Mesothelial cell of epicardium (in vitro differentiated cells): Measurements from ENCODE around the gene E2F7. TPM values are rescaled to one million over a fixed set of nuclear protein-coding genes. Genes with fewer than 3 reads are reported as not detected.

Experiments
- DNase-seq, 2 experiments: peaks; one replicate each; pipeline ENCODE4 v3.0.0; 2021; ENCODE audit warnings: low spot score in 2 of 2; ENCODE audit not compliant: unreplicated experiment in 2 of 2
- H3K27ac Mint-ChIP-seq: 2 replicates; pipeline ENCODE4 v1.8.0; 2021; ENCODE audit warnings: mixed read lengths
- H3K27me3 Mint-ChIP-seq: 2 replicates; pipeline ENCODE4 v1.8.0; 2021; ENCODE audit warnings: low read depth, mixed read lengths
- H3K36me3 Mint-ChIP-seq: 2 replicates; pipeline ENCODE4 v1.8.0; 2021; ENCODE audit warnings: mixed read lengths
- H3K4me1 Mint-ChIP-seq: 2 replicates; pipeline ENCODE4 v1.8.0; 2021; ENCODE audit warnings: mixed read lengths
- H3K4me3 Mint-ChIP-seq: 2 replicates; pipeline ENCODE4 v1.8.0; 2021; ENCODE audit warnings: mild to moderate bottlenecking, moderate library complexity, mixed read lengths
- H3K9me3 Mint-ChIP-seq: 2 replicates; pipeline ENCODE4 v1.8.0; 2021; ENCODE audit warnings: mixed read lengths
- total RNA-seq: library from RNA; stranded (reverse); gene quantifications from 3 replicates; pipeline ENCODE4 v1.2.1, GENCODE V29; 2021
- TF ChIP-seq, protein P1 (sequence below): fragments of 200-600 bp; sonication (generic); IDR thresholded peaks from one replicate; pipeline ENCODE4 v1.5.0; 2021; ENCODE audit warnings: antibody characterized with exemption; ENCODE audit not compliant: unreplicated experiment

The E2F7 gene
- total RNA-seq, 1 donor from 2014 or later: 7.7 TPM

DNA sequence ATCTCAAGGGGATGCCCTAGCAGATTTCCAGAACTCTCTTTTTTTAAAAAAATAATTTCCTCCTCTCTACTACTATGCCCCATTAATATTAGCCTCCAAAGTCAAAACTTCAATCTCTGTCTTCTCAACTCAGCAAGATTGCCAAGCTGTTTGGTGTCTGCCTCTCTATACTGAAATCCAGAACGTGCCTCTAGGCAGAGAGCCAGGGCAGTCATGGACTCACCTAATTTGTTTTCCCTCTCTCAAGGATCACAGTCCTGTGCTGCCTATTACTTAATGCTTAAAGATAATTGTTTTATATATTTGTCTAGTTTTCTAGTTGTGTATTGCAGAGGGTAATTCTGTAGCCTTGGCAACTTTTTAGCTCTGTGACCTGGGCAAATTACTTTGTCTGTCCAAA, 74.7 kb downstream of the E2F7 start:
- Mint-ChIP-seq H3K27ac (no peak overlapping the region), H3K36me3 (no peaks in the 10 kb centered on the region), H3K4me1 (peaks cover 2% of the 10 kb centered on the region), H3K4me3 (no peak overlapping the region), H3K9me3 (peaks cover 24% of the 10 kb centered on the region), H3K27me3 (no peaks in the 10 kb centered on the region)
- no peak for DNase-seq
- TF ChIP-seq, protein P1, sequence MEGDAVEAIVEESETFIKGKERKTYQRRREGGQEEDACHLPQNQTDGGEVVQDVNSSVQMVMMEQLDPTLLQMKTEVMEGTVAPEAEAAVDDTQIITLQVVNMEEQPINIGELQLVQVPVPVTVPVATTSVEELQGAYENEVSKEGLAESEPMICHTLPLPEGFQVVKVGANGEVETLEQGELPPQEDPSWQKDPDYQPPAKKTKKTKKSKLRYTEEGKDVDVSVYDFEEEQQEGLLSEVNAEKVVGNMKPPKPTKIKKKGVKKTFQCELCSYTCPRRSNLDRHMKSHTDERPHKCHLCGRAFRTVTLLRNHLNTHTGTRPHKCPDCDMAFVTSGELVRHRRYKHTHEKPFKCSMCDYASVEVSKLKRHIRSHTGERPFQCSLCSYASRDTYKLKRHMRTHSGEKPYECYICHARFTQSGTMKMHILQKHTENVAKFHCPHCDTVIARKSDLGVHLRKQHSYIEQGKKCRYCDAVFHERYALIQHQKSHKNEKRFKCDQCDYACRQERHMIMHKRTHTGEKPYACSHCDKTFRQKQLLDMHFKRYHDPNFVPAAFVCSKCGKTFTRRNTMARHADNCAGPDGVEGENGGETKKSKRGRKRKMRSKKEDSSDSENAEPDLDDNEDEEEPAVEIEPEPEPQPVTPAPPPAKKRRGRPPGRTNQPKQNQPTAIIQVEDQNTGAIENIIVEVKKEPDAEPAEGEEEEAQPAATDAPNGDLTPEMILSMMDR: no peak

DNA sequence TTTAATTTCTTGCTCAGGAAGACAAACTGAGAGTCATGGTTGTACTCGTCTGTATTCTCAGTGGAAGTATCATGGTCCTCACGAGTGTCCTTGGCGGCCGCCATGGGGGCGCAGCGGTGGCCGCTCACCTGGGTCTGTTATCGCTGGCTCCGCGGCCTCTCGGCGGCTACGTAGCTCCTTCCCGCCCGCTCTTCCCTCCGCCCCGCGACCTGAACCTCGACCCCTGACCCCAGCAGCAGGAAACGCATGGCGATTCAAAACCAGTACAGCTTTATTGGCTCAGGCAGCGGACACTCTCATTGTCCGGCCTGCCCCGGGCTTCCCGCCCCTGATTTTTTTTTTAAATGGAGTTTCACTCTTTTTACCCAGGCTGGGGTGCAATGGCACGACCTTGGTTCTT, 80.8 kb downstream of the E2F7 start:
- TF ChIP-seq, protein P1: no peak
- Mint-ChIP-seq H3K27ac (no peak overlapping the region), H3K36me3 (peaks cover 14% of the 10 kb centered on the region), H3K27me3 (no peaks in the 10 kb centered on the region), H3K4me3 (no peak overlapping the region), H3K4me1 (peaks cover 2% of the 10 kb centered on the region), H3K9me3 (peaks cover 38% of the 10 kb centered on the region)
- no peak for DNase-seq

DNA sequence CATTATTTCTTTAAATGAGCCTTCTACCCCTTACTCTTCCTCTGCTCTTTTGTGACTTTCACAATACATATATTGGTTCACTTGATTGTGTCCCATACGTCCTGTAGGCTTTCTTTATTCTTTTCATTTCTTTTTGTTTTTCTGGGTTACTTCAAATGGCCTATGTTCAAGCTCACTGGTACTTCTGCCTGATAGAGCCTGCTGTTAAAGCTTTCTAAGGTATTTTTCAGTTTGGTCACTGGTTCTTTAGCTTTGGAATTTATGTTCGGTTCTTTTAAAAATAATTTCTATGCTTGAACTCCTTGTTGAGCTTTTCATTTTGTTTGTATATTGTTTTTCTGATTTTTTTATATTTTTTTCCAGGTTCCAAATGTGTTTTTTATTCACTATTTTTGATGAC, 81.9 kb downstream of the E2F7 start:
- Mint-ChIP-seq H3K27me3 (peaks cover 3% of the 10 kb centered on the region), H3K27ac (no peak overlapping the region), H3K9me3 (peaks cover 45% of the 10 kb centered on the region), H3K36me3 (peaks cover 14% of the 10 kb centered on the region), H3K4me1 (peaks cover 2% of the 10 kb centered on the region), H3K4me3 (no peak overlapping the region)
- TF ChIP-seq, protein P1: no peak
- DNase-seq: no peak

DNA sequence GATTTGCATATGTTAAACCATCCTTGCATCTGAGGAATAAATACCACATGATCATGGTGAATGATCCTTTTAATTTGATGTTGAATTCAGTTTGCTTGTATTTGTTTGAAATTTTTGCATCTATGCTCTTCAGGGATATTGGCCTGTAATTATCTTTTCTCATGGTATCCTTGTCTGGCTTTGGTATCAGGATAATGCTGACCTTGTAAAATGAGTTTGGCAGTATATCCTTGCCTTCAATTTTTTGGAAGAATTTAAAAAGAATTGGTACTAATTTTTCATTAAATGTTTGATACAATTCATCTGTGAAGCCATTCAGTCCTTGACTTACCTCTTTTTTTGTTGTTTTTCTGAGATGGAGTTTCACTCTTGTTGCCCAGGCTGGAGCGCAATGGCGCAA, 85.2 kb downstream of the E2F7 start:
- H3K4me3 Mint-ChIP-seq: no peak overlapping the region
- TF ChIP-seq, protein P1: no peak
- no peak for DNase-seq
- H3K27me3 Mint-ChIP-seq: peaks cover 3% of the 10 kb centered on the region
- peaks cover 49% of the 10 kb centered on the region for H3K9me3 Mint-ChIP-seq
- H3K4me1 Mint-ChIP-seq: no peaks in the 10 kb centered on the region
- no peak overlapping the region for H3K27ac Mint-ChIP-seq
- H3K36me3 Mint-ChIP-seq: peaks cover 14% of the 10 kb centered on the region

DNA sequence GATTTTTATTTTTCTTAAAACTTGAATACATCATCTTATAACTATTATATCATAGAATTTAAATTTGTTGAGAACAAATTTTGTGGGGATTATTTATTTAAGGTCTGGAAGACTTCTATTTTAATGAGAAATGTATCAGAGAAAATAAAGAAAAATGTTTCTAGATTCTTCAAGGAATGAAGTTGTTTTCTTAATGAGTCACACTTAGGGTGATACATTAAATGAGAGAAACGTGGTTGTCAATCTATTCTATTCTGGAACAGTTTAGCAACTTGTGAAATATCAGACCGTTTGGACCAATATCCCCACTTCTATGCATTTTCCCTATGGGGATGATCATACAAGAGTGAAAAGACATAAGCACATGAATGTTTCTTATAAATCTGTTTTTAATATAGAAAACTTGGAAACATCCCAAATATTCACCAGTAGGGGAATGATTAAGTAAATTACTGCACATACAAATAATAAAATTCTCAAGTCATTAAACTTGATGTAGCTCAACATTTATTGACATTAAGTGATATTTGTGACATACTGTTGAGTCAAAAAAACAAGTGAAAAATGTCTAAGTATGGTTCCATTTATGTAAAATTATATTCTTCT, 88.5 kb downstream of the E2F7 start:
- Mint-ChIP-seq H3K4me1 (no peaks in the 10 kb centered on the region), H3K27ac (no peak overlapping the region), H3K27me3 (peaks cover 3% of the 10 kb centered on the region), H3K4me3 (no peak overlapping the region), H3K36me3 (no peaks in the 10 kb centered on the region), H3K9me3 (peaks cover 40% of the 10 kb centered on the region)
- DNase-seq: no peak
- TF ChIP-seq, protein P1: no peak

Other genes starting within 250 kb of the E2F7 start
- gene CSRP2, start 186.6 kb downstream of the E2F7 start, total RNA-seq: 81.6 to 86.3 TPM (median 81.8 TPM) in 3 replicates